HEK293 (cell line): Measurements from ENCODE around the gene DCC.

Experiments used
- CTCF ChIA-PET: fragments of 350-600 bp; formaldehyde crosslinking; extraction: SDS; loops from one replicate; lab custom pipeline; 2021; ENCODE audit warnings: antibody characterized with exemption; lab: Yijun Ruan, JAX
- POLR2A ChIA-PET: fragments of 300-600 bp; formaldehyde crosslinking; extraction: SDS; loops from one replicate; lab custom pipeline; 2020; ENCODE audit warnings: antibody characterized with exemption, inconsistent platforms; lab: Yijun Ruan, JAX
- H3K27ac ChIP-seq: fragments of 200-500 bp; sonication (Bioruptor generic); 2 replicates; pipeline ENCODE4 v1.5.1; 2014; ENCODE audit warnings: low read depth, low read length, control low read depth, inconsistent platforms; ENCODE audit errors: extremely low read depth
- H3K36me3 ChIP-seq, 2 experiments: fragments of 200-500 bp in 1 of 2; sonication (Bioruptor generic) in 1 of 2; 1 replicate in 1 of 2; 2 replicates in 1 of 2; pipeline ENCODE4 v1.5.1; 2014 to 2017; ENCODE audit warnings: inconsistent platforms in 2 of 2, low read length in 2 of 2; ENCODE audit not compliant: control insufficient read depth in 2 of 2, insufficient read depth in 1 of 2
- H3K4me1 ChIP-seq: fragments of 200-500 bp; sonication (Bioruptor generic); 2 replicates; pipeline ENCODE4 v1.5.1; 2014; ENCODE audit warnings: mild to moderate bottlenecking, low read length, inconsistent platforms; ENCODE audit not compliant: control insufficient read depth, insufficient read depth
- H3K4me3 ChIP-seq: 2 replicates; pipeline ENCODE4 v1.5.1; 2011; ENCODE audit warnings: low read depth, mild to moderate bottlenecking, control low read depth, low read length, moderate library complexity
- H3K9me3 ChIP-seq: fragments of 200-500 bp; sonication (Bioruptor generic); 2 replicates; pipeline ENCODE4 v1.5.1; 2014; ENCODE audit warnings: low read depth, low read length, inconsistent platforms; ENCODE audit not compliant: control insufficient read depth, insufficient read depth
- KLF17 ChIP-seq: fragments of 450-650 bp; formaldehyde crosslinking; IDR thresholded peaks from 2 replicates; pipeline ENCODE4 v1.5.1; 2016; ENCODE audit warnings: missing biosample characterization, missing genetic modification characterization
- KLF7 ChIP-seq: fragments of 450-650 bp; formaldehyde crosslinking; IDR thresholded peaks from 2 replicates; pipeline ENCODE4 v1.5.1; 2016; ENCODE audit warnings: missing biosample characterization, missing genetic modification characterization, borderline replicate concordance
- RBAK ChIP-seq: fragments of 450-650 bp; formaldehyde crosslinking; IDR thresholded peaks from 2 replicates; pipeline ENCODE4 v1.5.1; 2016; ENCODE audit warnings: missing biosample characterization, missing genetic modification characterization
- SCRT2 ChIP-seq: fragments of 450-650 bp; formaldehyde crosslinking; IDR thresholded peaks from 2 replicates; pipeline ENCODE4 v1.5.1; 2016; ENCODE audit warnings: missing biosample characterization, missing genetic modification characterization
- YY2 ChIP-seq: fragments of 450-650 bp; formaldehyde crosslinking; IDR thresholded peaks from 2 replicates; pipeline ENCODE4 v1.5.1; 2016; ENCODE audit warnings: missing biosample characterization, missing genetic modification characterization
- ZBTB6 ChIP-seq: fragments of 450-650 bp; formaldehyde crosslinking; IDR thresholded peaks from 2 replicates; pipeline ENCODE4 v1.5.1; 2017; ENCODE audit warnings: missing biosample characterization, missing genetic modification characterization
- ZEB2 ChIP-seq: fragments of 450-650 bp; formaldehyde crosslinking; IDR thresholded peaks from 2 replicates; pipeline ENCODE4 v1.5.1; 2016; ENCODE audit warnings: missing biosample characterization, missing genetic modification characterization
- ZFHX2 ChIP-seq: fragments of 450-650 bp; formaldehyde crosslinking; conservative IDR thresholded peaks from 2 replicates; pipeline ENCODE4 v1.5.1; 2016; ENCODE audit warnings: missing biosample characterization, missing genetic modification characterization
- ZNF16 ChIP-seq: fragments of 450-650 bp; formaldehyde crosslinking; IDR thresholded peaks from 2 replicates; pipeline ENCODE4 v1.5.1; 2016; ENCODE audit warnings: low read depth, missing biosample characterization, missing genetic modification characterization
- ZNF324 ChIP-seq: fragments of 450-650 bp; formaldehyde crosslinking; IDR thresholded peaks from 2 replicates; pipeline ENCODE4 v1.5.1; 2016; ENCODE audit warnings: missing biosample characterization, missing genetic modification characterization
- ZNF391 ChIP-seq: fragments of 450-650 bp; formaldehyde crosslinking; IDR thresholded peaks from 2 replicates; pipeline ENCODE4 v1.5.1; 2016; ENCODE audit warnings: low read depth, missing biosample characterization, missing genetic modification characterization, borderline replicate concordance
- ZNF416 ChIP-seq: fragments of 450-650 bp; formaldehyde crosslinking; IDR thresholded peaks from 2 replicates; pipeline ENCODE4 v1.5.1; 2016; ENCODE audit warnings: missing biosample characterization, missing genetic modification characterization
- ZNF426 ChIP-seq: fragments of 450-650 bp; formaldehyde crosslinking; IDR thresholded peaks from 2 replicates; pipeline ENCODE4 v1.5.1; 2017; ENCODE audit warnings: missing biosample characterization, missing genetic modification characterization, mild to moderate bottlenecking, inconsistent platforms, moderate library complexity
- ZNF596 ChIP-seq: fragments of 450-650 bp; IDR thresholded peaks from 2 replicates; pipeline ENCODE4 v1.5.0; 2018; ENCODE audit warnings: missing biosample characterization, mild to moderate bottlenecking, missing genetic modification characterization, moderate library complexity
- ZNF623 ChIP-seq: fragments of 450-650 bp; formaldehyde crosslinking; IDR thresholded peaks from 2 replicates; pipeline ENCODE4 v1.5.1; 2016; ENCODE audit warnings: missing biosample characterization, missing genetic modification characterization
- ZNF747 ChIP-seq: fragments of 450-650 bp; formaldehyde crosslinking; IDR thresholded peaks from 2 replicates; pipeline ENCODE4 v1.5.1; 2016; ENCODE audit warnings: missing biosample characterization, missing genetic modification characterization
- ZNF785 ChIP-seq: fragments of 450-650 bp; formaldehyde crosslinking; IDR thresholded peaks from 2 replicates; pipeline ENCODE4 v1.5.1; 2016; ENCODE audit warnings: missing biosample characterization, missing genetic modification characterization
- ZSCAN23 ChIP-seq: fragments of 450-650 bp; formaldehyde crosslinking; IDR thresholded peaks from 2 replicates; pipeline ENCODE4 v1.5.1; 2016; ENCODE audit warnings: missing biosample characterization, missing genetic modification characterization
- TF ChIP-seq, protein P1 (sequence below): fragments of 450-650 bp; formaldehyde crosslinking; IDR thresholded peaks from 2 replicates; pipeline ENCODE4 v1.5.1; 2016; ENCODE audit warnings: missing biosample characterization, missing genetic modification characterization
- TF ChIP-seq, protein P2 (sequence below): fragments of 450-650 bp; formaldehyde crosslinking; IDR thresholded peaks from 2 replicates; pipeline ENCODE4 v1.5.1; 2016; ENCODE audit warnings: missing biosample characterization, missing genetic modification characterization
- TF ChIP-seq, protein P3 (sequence below): fragments of 450-650 bp; formaldehyde crosslinking; IDR thresholded peaks from 2 replicates; pipeline ENCODE4 v1.5.1; 2016; ENCODE audit warnings: missing biosample characterization, missing genetic modification characterization

The DCC gene

GRCh38 chr18:52620926-52621439 lies 281.0 kb downstream of the DCC start (continued):
- TF ChIP-seq KLF17 (tag by site-specific recombination), result no peak
- TF ChIP-seq, protein P1, sequence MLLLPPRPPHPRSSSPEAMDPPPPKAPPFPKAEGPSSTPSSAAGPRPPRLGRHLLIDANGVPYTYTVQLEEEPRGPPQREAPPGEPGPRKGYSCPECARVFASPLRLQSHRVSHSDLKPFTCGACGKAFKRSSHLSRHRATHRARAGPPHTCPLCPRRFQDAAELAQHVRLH (tag by site-specific recombination), result no peak
- no peak for TF ChIP-seq ZNF16 (tag by site-specific recombination)
- no peak for TF ChIP-seq ZNF416
- no peak for TF ChIP-seq ZNF596
- no peak for TF ChIP-seq SCRT2 (tag by site-specific recombination)

DNA sequence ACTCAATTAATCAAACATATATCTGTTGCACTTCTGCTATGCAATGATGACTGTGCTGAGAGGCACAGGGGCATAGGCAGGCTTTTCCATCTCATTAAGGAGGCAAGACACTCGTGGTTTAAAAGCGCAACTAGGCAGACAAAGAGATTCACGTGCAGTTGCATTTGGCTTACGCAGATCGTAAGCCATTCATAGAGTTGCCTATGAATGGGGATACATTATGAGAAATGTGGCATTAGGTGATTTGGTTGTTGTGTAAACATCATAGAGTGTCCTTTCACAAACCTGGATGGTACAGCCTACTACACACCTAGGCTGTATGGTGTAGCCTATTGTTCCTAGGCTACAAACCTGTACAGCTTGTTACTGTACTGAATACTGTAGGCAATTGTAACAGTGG lies 284.7 kb downstream of the DCC start:
- CTCF ChIA-PET, result no interaction called here
- TF ChIP-seq ZNF785 (tag by site-specific recombination), result no peak
- no peak for TF ChIP-seq ZNF324 (tag by site-specific recombination)
- no peak for TF ChIP-seq YY2 (tag by site-specific recombination)
- TF ChIP-seq KLF7 (tag by site-specific recombination), result no peak
- no peak for TF ChIP-seq ZNF623 (tag by site-specific recombination)
- no peak for TF ChIP-seq ZNF391 (tag by site-specific recombination)
- TF ChIP-seq, protein P2, sequence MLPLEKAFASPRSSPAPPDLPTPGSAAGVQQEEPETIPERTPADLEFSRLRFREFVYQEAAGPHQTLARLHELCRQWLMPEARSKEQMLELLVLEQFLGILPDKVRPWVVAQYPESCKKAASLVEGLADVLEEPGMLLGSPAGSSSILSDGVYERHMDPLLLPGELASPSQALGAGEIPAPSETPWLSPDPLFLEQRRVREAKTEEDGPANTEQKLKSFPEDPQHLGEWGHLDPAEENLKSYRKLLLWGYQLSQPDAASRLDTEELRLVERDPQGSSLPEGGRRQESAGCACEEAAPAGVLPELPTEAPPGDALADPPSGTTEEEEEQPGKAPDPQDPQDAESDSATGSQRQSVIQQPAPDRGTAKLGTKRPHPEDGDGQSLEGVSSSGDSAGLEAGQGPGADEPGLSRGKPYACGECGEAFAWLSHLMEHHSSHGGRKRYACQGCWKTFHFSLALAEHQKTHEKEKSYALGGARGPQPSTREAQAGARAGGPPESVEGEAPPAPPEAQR (tag by site-specific recombination), result no peak
- TF ChIP-seq ZEB2 (tag by site-specific recombination), result no peak
- no peak for TF ChIP-seq ZFHX2
- TF ChIP-seq ZSCAN23 (tag by site-specific recombination), result no peak
- H3K27ac ChIP-seq, result no peak overlapping the region
- H3K4me3 ChIP-seq, result no peak overlapping the region
- POLR2A ChIA-PET, result no interaction called here
- no peaks in the 10 kb centered on the region for H3K9me3 ChIP-seq
- H3K4me1 ChIP-seq, result no peaks in the 10 kb centered on the region
- H3K36me3 ChIP-seq, result no peaks in the 10 kb centered on the region

GRCh38 chr18:52636536-52636935 lies 296.5 kb downstream of the DCC start:
- ChIA-PET POLR2A (no interaction called here), CTCF (no interaction called here)
- H3K27ac ChIP-seq, result no peak overlapping the region
- no peak overlapping the region for H3K4me3 ChIP-seq
- H3K36me3 ChIP-seq, result no peaks in the 10 kb centered on the region
- H3K4me1 ChIP-seq, result no peaks in the 10 kb centered on the region
- no peaks in the 10 kb centered on the region for H3K9me3 ChIP-seq
- TF ChIP-seq ZNF324 (tag by site-specific recombination) (no peak), ZNF747 (tag by site-specific recombination) (no peak), ZNF426 (tag by site-specific recombination) (no peak), RBAK (tag by site-specific recombination) (no peak), ZBTB6 (tag by site-specific recombination) (no peak)
- TF ChIP-seq, protein P3, sequence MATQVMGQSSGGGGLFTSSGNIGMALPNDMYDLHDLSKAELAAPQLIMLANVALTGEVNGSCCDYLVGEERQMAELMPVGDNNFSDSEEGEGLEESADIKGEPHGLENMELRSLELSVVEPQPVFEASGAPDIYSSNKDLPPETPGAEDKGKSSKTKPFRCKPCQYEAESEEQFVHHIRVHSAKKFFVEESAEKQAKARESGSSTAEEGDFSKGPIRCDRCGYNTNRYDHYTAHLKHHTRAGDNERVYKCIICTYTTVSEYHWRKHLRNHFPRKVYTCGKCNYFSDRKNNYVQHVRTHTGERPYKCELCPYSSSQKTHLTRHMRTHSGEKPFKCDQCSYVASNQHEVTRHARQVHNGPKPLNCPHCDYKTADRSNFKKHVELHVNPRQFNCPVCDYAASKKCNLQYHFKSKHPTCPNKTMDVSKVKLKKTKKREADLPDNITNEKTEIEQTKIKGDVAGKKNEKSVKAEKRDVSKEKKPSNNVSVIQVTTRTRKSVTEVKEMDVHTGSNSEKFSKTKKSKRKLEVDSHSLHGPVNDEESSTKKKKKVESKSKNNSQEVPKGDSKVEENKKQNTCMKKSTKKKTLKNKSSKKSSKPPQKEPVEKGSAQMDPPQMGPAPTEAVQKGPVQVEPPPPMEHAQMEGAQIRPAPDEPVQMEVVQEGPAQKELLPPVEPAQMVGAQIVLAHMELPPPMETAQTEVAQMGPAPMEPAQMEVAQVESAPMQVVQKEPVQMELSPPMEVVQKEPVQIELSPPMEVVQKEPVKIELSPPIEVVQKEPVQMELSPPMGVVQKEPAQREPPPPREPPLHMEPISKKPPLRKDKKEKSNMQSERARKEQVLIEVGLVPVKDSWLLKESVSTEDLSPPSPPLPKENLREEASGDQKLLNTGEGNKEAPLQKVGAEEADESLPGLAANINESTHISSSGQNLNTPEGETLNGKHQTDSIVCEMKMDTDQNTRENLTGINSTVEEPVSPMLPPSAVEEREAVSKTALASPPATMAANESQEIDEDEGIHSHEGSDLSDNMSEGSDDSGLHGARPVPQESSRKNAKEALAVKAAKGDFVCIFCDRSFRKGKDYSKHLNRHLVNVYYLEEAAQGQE, result no peak
